KBM-7 (cell line): Measurements from ENCODE around the gene EPHB1.
"Not testable (repeated sequence)": the region's sequence is repeated elsewhere in the genome, so short reads cannot be mapped to it uniquely, and the experiment has no call there.

Experiments used
- DNase-seq: peaks from one replicate; pipeline ENCODE4 v3.0.0-alpha.2; 2015
- in situ Hi-C: fragments of 300-500 bp; cut with MboI; formaldehyde crosslinking; loops from 2 replicates; pipeline ENCODE4 v1.14.3; 2020; ENCODE audit warnings: low sequenced_read_pairs, low pct_unique_long_range_greater_than_20kb, mixed read lengths

The EPHB1 gene

GRCh38 chr3:134772591-134772990 is 22.5 kb upstream of the EPHB1 start:
- in situ Hi-C loops, result no loop called here
- no peak for DNase-seq

DNA sequence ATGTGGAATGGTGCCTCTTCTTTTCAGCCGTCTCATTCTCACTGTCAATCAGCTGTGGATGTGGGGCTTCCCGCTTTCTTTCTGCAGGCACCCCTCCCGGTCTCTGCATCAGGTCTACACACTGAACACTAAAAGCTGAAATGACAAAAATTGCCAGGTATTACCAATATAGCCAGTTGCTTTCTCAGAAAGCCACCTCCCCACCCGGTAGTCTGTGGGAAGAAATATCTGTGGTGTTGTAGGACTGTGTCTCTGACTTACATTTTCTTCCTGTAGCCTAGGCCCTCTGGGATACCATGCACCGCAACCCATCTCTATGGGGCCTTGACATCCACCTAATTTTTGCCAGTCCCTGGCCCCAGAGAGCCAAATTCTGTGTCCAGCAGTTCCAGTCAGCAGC is 19.2 kb upstream of the EPHB1 start:
- in situ Hi-C loops, result no loop called here
- DNase-seq, result no peak

- no peak for DNase-seq
- in situ Hi-C loops, result no loop called here
Observed at GRCh38 chr3:134776518-134776917, 18.5 kb upstream of the EPHB1 start.

DNA sequence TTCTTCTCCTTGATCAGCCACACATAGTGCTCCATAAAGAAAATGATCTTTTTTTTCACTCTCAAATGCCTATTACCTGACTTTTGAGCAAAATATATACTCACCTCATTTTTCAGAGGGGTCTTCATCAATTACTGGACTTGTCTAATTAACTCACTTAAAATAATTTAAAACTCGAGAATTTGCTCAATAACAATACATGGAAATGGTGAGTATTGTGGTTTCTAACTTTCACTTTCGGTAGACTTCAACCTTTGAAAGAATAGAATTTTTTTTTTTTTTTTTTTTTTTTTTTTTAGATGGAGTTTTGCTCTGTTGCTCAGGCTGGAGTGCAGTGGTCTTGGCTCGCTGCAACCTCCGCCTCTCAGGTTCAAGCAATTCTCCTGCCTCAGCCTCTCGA is 17.7 kb upstream of the EPHB1 start:
- in situ Hi-C loops, result no loop called here
- DNase-seq, result no peak

GRCh38 chr3:134788283-134788682 is 6.8 kb upstream of the EPHB1 start:
- in situ Hi-C loops, result not testable (repeated sequence)

GRCh38 chr3:134790065-134790464 is 5.0 kb upstream of the EPHB1 start:
- in situ Hi-C loops, result no loop called here
- no peak for DNase-seq

More at GRCh38 chr3:134788283-134788682, 6.8 kb upstream of the EPHB1 start:
- DNase-seq, result not testable (repeated sequence)

DNA sequence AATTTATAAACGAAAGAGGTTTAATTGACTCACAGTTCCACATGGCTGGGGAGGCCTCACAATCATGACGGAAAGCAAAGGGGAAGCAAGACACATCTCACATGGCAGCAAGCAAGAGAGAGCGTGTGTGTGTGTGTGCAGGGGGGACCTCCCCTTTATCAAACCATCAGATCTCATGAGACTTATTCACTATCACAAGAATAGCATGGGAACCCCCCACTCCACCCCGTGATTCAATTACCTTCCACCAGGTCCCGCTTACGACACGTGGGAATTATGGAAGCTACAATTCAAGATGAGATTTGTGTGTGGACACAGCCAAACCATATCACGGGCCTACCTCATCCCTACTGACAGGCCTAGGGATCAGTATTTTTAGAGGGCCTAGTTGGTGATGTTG is 3.1 kb upstream of the EPHB1 start:
- DNase-seq, result no peak
- in situ Hi-C loops, result no loop called here

- no peak for DNase-seq
- in situ Hi-C loops, result no loop called here
Observed at GRCh38 chr3:134792700-134793099, 2.4 kb upstream of the EPHB1 start.

DNA sequence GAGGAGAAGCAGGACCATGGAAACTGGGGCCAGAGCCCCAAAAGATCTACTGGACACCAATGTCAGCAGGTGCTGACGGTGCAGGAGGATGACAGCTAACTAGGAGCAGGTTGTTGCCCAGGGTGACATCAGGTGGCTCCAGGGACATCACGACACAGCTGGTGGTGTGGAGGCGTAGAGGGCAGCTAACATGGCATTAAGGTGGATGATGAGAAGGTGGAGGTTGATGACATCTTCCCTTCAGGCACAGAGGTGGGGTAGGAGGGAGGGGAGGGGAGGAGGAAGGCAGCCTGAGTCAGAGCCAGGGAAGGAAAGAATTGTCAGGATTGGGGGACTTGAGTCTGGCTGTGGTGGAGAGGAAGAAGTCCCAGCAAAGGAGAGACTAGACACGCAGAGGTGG is 1.5 kb upstream of the EPHB1 start:
- in situ Hi-C loops, result no loop called here
- DNase-seq, result no peak

DNA sequence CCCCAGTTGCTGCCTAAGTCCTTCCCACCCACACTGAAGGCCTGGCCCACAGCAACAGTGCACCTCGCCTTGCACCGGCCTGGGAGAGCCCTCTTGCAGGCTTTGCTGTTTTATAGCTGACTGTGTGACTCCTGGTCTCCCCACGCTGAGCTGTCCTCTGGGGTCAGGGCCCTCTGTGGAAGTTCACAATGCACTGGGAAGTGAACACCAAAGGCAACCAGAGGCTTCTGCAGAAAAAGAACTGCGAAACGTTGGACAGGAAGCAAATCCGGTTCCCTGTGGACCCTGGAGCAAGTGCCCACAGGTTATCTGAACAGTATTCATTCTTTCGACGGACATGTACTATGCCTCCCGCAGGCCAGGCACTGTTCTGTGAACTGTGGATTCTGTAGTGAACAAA is 737 bp upstream of the EPHB1 start:
- in situ Hi-C loops, result no loop called here

DNA sequence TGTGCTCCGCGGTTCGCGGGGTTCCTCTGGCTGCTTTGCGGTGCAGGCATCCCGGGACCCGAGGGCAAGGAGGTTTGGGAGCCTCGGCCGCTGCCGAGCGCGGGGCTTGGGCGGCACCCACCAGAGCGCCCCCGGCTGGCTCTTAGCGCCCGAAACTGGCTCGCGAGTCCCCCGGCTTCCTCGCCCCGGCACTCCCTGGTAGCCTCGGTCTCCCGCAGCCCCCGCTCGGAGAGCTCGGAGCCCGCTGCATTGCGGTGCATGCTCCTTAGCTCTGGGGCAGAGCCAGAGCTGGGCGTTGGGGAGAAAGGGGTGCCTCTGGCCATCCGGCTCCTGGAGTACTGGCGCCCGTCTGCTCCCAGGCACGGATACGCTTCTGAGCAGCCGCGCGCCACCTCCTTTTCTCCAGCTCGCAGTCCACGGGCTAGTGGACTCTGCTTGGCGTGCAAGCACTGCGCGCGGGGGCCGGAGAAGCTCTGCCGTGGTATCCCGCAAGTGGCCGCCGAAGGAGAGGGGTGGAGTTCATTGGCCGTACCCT is 753 bp downstream of the EPHB1 start:
- no peak for DNase-seq
- in situ Hi-C loops, result no loop called here

More for the DNA sequence above, 737 bp upstream of the EPHB1 start:
- no peak for DNase-seq

DNA sequence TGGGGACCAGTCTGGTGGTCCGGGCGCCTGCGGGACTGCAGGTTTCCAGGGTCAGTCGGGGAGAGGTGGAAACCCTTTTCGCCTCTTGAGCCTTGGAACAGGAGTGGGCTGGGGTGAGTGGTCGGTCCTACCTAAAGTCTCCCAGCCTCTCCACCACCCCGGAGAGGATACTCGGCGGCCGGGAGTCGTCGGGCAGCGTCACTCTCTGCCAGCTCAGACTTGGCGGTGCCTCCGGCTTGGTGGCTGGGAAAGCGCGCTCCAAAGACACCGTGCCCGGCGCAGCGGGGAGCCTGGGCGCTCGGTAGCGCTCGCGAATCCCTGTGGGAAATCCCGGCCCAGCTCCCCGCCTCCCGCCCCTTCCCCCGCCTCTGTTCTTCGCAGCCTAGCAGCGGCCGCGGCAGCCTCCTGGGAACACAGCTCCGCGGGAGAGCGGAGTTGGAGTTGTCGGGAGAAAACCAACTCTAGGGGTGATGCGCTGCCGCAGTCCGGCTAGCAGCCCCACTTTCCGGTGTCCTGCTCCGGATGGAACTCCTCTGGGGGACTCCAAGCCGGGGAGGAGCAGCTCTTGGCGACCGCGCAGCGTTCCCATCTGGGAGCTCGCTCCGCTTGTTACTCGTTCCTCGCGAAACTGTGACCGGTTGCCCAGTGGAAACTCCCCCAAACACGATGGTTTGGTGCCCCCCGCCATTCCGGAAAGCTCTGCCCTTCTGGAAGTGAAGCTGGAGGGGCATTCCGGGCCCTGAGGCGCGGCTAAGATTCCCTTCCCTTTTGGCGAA is 1.4 kb downstream of the EPHB1 start:
- in situ Hi-C loops, result no loop called here
- DNase-seq, result no peak

- in situ Hi-C loops, result no loop called here
- no peak for DNase-seq
Observed at GRCh38 chr3:134797057-134797740, 2.1 kb downstream of the EPHB1 start.

- in situ Hi-C loops, result no loop called here
- DNase-seq, result no peak
Observed at GRCh38 chr3:134797741-134798451, 2.8 kb downstream of the EPHB1 start.

DNA sequence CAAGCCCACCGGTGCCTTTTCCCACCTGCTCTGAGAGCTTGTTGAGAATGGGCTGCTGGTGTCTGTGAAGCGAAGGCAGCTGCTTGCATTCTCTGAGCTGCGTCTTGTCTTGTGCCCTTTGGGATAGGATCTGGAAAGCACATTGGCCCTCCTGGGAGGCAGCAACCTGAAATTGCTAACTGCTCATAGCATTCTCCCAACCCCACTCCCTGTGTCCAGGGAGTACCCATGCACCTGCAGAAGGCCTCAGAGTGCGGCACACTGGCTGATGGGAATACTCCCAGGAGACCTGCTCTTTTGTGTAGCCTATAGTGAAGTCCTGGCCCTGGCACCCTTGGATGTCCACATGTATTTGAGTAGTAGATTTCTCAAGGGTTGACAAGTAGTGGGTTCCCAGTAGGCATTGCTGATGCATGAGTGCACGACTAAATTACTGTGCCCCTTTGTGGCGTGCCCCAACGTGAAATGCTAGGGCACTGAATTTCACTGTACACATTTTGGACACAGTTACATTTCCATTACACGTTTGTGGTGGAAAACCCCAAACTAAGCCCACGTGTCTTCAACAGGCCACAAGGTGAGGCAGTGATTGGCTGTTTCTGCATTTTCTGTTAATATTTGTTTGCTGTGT is 3.7 kb downstream of the EPHB1 start:
- DNase-seq, result no peak
- in situ Hi-C loops, result no loop called here

DNA sequence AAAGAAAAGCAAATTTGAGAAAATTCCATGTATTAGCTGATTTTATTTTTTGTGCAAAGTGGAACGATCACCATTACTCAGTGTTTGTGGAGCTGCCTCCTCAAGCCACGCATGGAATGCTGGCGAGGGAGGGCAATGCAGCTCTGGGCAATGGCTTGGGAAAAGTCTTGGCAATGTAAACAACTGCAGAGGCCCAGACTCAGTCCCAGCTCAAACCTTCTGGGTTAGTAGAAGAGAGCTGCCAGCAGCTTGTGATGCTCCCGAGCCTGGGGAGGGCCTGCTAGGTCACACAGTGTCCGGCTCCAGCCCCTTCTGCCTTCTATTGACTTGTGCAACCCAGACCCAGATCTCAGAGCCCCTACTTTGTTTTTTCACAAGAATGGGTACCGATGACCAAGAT is 4.3 kb downstream of the EPHB1 start:
- no peak for DNase-seq
- in situ Hi-C loops, result no loop called here

- in situ Hi-C loops, result no loop called here
- DNase-seq, result no peak
Observed at GRCh38 chr3:134801204-134801958, 6.3 kb downstream of the EPHB1 start.

DNA sequence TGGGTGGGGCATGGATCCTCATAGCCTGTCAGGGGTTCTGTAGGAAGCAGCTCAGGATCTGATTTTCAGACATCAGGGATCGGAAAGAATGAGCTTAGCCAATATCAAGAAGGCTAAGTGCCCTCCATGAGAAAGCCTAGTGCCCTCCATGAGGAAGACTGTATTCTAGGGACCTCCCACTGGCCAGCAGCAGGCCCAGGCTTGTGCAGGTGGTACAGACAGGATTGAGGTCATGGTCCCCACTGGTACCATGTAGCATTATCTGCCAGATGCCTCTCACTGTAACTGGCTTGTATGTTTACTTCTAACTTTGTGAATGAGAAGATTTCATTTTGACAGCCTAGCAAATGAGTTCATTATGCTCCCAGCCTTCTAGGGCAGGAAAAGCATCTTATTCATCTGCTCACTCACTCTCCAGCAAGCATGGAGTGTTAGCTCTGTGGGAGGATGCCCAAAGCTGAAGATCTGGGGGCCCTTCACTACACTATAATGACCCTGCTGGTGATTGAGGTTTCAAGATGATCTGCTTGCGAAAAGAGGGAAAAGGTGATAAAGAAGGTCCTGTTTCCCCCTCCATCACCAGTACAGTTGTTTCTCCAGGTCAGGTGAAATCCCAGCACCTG is 7.5 kb downstream of the EPHB1 start:
- in situ Hi-C loops, result no loop called here
- DNase-seq, result no peak
